Stimulated activated CD4-positive, alpha-beta T cell treated with anti-CD3 and anti-CD28 coated beads, TNF-alpha, amount 100 ng/mL, for 4 hours (primary cell): ENCODE measurements around the gene EMCN.
"Not testable (repeated sequence)": the region's sequence is repeated elsewhere in the genome, so short reads cannot be mapped to it uniquely, and the experiment has no call there.

ENCODE experiments used
- DNase-seq, 3 experiments: peaks; one replicate each; pipeline ENCODE4 v3.0.0-alpha.2; 2020; ENCODE audit warnings: low read depth in 3 of 3

Gene EMCN

GRCh38 chr4:100380401-100380800, 137.4 kb downstream of the EMCN start:
- not testable (repeated sequence) for DNase-seq

- DNase-seq, result no peak
Measured at GRCh38 chr4:100379583-100380105, 138.2 kb downstream of the EMCN start.

GRCh38 chr4:100372432-100372831, 145.4 kb downstream of the EMCN start:
- DNase-seq, result no peak

- no peak for DNase-seq
Measured at GRCh38 chr4:100369871-100370270, 148.0 kb downstream of the EMCN start.

DNA sequence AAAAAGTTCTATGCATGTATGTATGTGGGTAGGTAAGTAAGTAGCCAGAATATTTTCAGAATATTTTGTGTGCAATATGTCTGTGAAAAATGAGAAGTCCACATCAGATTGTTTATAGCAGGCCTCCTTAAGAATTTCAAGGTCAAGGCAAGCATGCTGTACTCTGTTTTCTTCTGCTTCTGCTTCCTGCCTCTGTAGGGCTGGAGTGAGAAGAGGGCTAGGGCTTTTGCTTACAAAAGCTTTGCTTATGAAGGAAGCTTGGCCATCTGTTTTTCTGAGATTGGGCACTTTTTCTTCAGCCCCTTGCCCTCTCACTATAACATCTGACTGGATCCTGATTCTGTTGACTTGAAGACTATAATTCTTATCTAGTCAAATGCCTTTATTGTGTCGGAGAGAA, 150.4 kb downstream of the EMCN start:
- DNase-seq, result no peak

DNA sequence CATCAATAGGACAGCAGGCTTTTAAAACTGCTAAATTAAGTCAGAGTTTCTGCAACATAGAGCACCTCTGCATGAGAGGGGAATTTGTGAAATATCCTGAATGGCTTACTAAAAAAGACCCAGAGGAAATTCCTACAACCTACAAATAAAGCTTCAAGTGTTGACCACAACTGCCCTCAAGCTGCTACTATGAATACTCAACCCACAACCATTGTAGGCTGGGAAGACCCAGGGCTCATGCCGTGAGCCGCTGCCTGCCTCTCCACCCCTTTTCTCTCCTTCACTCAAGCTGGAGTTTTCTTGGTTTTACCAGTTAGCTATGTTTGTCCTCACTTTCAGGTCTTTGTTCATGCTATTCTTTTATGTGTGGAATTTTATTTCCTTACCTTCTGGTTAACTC, 151.6 kb downstream of the EMCN start:
- no peak for DNase-seq

DNA sequence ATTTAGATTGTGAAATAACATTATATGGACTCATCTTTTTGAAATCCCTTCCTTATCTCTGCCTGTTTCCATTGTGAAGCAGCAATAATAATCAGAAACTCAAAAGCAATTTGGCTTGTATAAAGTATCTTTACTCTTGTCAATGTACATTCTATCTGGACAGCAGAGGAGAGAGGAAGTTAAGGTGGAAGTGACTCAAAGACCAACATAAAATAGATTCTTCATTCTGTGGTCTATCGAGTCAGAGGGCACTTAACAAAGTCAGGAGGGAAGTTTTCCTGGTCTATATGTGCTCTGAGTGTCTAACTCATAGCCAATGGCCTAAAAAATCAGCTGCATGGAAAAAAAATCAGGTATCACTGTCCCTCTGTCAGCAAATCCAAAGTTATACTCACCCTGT, 155.5 kb downstream of the EMCN start:
- no peak for DNase-seq

DNA sequence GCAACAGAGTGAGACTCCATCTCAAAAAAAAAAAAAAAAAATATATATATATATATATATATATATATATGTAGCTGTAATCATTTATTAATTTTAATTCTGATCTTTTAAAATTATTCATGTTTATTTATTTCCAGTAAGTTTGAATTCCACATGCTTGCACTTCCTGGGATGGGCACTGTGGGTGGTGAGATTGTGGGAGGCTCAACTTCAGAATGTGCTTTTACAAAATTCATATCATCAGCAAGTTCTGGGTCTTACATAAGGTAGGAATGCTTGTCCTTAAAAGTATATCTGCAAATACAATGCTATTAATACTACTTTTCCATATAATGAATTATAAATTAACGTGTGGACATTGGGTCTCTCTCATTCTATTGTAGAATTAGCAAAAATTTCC, 156.5 kb downstream of the EMCN start:
- no peak for DNase-seq

DNA sequence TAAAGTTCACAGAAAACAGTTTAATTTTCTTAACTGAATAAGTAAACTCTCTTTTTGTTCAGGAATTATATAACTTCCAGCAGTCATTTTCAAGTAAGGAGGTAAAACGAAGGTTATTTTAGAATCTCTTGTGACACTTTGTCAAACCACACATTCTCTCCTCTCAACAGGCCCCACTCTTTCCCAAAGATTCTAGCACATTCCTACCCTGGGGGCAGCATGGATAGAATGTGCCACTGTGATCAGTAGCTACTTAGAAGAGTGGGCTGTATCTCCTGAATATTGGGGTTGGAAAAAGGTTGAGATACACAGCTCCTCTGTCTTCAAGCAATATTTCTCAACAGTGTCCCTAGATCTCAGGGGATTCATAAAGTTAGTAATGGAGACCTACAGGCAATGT, 157.6 kb downstream of the EMCN start:
- no peak for DNase-seq

DNA sequence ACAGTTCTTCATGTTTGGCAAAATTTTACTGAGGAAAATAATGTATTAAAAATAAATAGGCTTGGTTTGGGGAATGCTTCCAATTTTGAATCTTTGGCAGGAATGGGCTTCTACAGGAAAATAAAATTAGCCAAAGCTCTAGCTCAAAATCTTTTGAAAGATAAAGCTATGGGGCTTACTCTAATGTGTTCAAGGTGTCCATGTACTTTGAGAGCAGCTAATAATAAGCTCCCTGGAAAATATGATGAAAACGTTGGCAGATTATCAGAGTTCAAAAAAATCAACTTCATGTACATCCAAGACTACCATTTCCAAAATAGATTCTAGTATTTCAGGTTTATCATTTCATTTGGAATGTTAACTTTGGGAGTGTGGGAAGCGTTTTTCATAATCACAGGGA, 158.4 kb downstream of the EMCN start:
- no peak for DNase-seq

DNA sequence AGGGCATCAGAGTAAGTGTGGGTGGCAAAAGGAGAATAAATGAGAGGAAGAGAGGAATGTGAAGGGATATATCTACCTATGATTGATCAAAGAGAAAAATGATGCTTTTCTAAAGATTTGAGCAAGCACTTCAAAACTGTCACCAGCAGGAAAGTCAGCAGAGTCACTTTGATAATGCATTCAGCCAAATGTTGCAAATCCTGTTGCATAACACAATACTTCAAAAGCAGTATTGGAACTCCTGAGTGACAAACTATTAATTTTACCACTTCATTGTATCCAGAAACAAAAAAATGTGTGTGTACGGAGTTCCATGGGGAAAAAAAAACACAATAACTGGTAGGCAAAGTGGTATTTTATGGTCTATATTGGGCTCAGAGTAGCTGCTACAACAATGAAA, 160.3 kb downstream of the EMCN start:
- no peak for DNase-seq

- DNase-seq, result no peak
Measured at GRCh38 chr4:100356172-100356571, 161.7 kb downstream of the EMCN start.

GRCh38 chr4:100352352-100352751, 165.5 kb downstream of the EMCN start:
- DNase-seq, result not testable (repeated sequence)

GRCh38 chr4:100348473-100348872, 169.3 kb downstream of the EMCN start:
- no peak for DNase-seq

- DNase-seq, result no peak
Measured at GRCh38 chr4:100347241-100347640, 170.6 kb downstream of the EMCN start.

GRCh38 chr4:100345585-100345984, 172.2 kb downstream of the EMCN start:
- no peak for DNase-seq
